ENCODE results near the gene CPA1.

Gene CPA1

DNA sequence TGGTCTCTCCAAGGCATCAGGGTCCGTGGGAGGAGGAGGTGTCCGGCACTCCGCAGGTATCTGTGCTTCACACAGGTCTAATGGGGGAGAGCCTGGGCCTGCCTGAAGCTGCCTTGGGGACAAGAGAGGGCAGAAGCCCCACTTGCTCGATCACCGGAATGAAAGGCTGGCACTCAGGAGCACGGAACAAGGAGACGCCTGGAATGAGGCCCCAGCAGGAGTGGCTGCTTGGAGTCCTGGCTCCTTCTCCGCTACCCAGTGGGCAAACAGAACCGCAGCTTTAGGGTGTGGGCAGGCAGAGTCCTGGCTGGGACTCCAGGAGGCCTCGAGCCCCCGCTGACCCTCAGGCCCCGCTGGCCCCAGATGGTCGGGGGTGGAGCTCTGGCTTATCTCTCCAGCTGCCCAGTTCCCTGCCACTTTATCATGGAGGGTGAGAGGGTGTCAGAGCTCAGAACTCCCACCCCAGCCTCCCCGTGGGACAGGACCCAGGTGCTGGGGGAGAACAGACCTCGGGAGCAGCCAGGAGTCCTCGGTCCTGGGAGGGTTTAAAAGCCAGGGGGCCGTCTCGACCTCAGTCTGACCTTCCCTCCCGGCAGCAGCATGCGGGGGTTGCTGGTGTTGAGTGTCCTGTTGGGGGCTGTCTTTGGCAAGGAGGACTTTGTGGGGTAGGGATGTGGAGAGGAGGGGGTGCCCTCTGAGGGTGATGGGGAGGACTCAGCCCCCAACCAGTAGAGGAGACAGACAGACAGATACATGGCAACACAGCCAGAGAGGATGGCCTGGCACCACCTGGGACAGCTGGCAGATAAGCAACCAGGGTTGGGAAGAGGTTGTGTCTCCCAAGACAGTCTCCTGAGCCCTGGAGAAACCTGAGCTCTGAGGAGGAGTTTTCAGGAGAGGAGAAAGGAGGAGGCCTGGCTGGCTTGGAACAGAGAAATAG, at the start of gene CPA1:
Gene CPA1, plus strand, starts transcription at position 574 of the 940 bp plus-strand sequence. Its CDS starts 27 bp downstream, at position 601.
- no peak for DNase-seq (ENCODE audit: low read depth)

DNA sequence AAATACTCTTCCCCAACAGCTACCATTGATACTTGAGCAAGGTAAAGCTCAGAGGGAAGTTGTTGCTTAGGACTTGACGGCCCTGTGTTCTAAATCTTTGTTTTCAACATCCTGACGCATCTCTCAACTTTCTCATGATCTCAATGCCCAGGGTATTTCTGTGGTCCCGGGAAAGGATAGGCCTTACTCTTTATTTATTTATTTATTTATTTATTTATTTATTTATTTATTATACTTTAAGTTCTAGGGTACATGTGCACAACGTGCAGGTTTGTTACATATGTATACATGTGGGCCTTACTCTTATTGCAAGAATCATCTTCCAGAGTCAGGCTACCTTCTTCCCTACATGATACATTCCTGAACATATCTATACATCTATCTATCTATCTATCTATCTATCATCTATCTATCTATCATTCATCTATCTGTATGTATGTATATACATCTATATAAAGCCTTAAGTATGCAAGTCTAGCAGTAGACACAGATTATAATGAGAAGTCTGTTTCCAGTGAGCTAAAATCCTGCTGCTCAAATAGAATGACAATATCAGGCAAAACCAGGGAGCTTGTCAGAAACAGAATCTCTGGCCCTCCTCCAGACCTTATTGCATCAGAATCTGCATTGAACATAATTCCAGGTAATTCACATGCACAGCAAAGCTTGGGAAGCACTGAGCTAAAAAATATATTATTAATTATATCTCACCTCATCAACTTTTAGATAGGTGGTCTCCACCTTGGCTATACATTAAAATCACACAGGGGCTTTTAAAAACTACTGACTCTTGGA, 47.8 kb upstream of the CPA1 start:
- no peak for DNase-seq (ENCODE audit: low read depth)

DNA sequence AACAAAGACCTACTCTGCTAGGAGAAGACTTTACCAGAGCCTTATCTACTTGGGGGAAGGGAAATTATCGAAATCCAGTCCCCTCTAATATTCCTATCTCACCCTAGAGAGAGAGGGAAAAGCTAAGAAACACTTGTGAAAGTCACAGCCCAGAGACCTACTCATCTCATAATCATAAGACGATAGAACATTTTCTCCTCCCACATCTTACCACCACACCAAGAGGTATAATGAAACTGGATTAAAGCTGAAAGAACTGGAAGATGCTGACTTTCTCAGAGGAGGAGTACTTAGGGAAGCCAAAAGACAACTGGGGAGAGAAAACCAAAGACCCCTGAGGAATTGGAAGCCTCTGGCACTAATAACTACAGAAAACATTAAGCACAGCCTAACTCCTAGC, 46.5 kb upstream of the CPA1 start:
- DNase-seq (ENCODE audit: low read depth), result no peak

DNA sequence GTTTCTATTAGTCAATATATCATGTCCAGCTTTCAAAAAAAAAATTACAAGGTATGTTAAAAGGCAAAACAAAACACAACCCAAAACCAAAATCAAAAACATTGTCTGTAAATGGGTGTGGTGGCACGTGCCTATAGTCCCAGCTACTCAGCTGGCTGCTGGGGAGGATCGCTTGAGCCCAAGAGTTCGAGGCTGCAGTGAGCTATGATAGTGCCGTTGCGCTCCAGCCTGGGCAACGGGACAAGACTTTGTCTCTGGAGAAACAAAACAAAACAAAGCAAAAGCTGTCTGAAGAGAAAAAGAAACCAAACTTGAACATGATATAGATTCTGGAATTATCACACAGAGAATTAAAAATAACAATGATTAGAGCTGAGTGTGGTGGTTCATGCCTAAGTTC, 46.0 kb upstream of the CPA1 start:
- peak; percentile 17 for DNase-seq (ENCODE audit: low read depth)

DNA sequence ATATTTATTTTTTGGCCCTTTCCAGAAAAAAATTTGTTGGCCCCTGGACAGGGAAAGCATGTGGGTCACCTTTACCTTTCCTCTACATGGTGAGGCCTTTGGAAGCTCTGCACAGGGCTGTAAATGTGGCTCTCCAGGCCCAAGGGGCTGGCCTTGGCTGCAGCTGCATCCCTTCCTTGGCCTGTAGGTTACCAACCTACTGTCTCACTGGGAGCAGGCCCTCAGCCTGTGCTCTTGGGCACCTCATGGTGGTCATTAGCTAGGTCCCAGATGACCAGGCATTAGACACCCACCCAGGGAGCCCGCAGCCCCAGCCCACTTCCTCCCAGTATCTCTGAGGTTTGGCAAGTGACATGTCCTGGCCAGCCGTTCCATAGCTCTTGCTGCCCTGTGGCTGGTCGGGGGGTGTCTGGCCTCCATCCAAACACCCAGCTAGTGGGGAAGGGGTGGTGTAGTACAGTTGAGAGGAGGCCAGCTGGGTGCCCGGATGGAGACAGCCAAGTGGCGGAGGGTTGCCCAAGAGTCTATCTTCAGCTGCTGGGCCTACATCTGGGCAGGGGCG, 42.8 kb upstream of the CPA1 start:
- no peak for DNase-seq (ENCODE audit: low read depth)

DNA sequence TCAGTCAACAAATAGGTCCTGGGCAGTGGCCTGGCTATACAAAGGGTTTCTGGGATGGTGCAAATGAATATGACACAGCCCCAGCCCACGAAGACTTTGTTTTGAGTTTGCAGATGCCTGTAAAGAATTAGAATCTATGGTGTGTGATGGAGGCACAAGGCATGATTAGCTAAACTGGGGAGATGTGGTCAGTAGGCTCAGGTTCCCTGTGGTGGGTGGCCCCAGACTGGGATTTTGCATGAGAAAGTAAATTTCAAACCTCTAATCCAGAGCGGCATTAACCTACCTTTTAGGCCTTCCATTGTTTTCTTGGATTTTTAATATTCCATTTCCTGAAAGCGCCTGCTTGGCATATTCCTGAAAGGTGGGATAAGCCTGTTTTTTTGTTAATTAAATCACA, 42.1 kb upstream of the CPA1 start:
- DNase-seq (ENCODE audit: low read depth), result no peak

DNA sequence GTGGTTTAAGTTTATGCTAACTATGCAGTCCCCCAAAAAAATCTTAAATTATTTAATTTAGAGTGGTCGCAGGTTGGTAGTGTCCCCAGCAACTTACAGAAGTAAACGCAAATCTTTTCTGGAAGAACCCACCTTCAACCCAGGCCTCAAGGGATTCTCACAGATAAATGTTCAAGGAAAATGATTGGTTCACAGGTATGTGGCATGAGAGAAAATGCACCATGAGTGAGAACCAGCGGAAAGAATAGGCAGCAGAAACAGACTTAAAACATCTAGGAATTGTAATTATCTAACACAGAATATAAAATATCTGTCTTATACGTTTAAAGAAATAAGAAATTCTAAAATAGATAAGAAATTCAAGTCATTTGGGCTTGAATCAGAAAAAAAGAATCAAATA, 38.4 kb upstream of the CPA1 start:
- DNase-seq (ENCODE audit: low read depth), result no peak

DNA sequence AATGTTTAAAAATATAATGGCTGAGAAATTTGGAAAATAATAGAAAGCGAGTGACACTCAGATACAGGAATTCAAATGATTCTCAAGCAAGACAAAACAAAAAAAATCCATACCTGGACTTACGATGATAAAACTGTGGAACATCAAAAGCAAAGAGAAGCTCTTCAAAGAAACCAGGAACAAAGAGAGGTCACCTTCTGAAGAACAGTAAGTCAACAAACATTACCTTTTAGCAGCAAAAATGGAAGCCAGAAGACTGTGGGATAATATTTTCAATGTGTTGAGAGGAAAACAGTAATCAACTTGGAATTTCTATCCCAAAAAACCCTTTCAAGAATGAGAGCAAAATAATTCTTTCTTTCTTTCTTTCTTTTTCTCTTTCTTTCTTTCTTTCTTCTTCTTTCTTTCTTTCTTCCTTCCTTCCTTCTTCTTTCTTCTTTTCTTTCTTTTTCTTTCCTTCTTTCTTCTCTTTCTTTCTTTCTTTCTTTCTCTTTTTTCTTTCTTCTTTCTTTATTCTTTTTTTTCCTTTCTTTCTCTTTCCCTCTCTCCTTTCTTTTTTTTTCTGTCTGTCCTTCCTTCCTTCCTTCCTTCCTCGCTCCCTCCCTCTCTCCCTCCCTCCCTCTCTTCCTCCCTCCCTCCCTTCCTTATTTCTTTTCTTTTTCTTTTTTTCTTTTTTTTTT, 37.5 kb upstream of the CPA1 start:
- no peak for DNase-seq (ENCODE audit: low read depth)

DNA sequence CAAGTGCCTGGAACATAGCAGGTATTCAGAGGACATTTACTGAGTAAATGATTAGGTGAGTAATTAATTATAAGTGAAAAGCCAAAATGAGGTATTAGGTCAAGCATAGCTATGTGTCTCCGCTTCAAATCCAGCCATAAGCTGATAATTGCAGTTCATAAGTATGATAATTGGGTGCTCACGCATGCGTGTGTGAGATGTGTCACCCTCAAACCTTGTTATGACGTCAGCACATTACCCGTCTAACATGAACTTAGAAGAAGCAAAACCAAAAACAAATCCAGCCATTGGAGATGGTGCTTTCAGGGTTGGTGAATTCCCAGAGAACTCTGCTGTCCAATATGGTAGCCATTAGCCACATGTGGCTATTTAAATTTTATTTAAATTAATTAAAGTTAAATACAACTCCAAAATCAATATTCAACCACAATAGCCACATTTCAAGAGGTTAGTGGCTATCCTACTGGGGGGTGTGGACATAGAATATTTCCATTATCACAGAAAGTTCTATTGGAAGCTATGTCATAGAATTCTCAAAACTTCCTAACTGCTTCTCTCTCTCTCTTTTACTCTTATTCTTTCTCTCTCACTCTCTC, 35.9 kb upstream of the CPA1 start, which contains the start of gene CPA5:
Gene CPA5, plus strand, starts transcription at position 546 of the 596 bp plus-strand sequence. CDS start 1,670 bp downstream, outside the sequence.
- no peak for DNase-seq (ENCODE audit: low read depth)

DNA sequence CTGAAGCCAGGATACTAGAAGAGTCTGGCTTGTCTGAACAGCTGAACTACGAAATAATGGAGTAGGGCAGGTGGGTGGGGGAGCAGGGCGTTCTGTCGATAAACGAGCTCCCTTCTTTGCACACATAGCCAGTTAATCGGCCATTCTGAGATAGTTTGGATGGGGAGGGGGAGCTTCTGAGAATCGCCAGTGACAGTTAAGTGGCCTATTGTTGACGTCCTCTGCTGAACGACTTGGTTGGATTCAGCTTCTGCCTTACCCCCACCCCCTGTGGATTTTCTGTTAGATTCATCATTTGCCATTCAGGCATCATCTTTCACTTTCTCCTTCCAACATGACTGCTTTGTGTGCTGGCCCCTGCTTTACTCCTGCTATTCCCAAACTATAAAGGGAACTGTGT, 35.2 kb upstream of the CPA1 start:
- DNase-seq (ENCODE audit: low read depth), result no peak

DNA sequence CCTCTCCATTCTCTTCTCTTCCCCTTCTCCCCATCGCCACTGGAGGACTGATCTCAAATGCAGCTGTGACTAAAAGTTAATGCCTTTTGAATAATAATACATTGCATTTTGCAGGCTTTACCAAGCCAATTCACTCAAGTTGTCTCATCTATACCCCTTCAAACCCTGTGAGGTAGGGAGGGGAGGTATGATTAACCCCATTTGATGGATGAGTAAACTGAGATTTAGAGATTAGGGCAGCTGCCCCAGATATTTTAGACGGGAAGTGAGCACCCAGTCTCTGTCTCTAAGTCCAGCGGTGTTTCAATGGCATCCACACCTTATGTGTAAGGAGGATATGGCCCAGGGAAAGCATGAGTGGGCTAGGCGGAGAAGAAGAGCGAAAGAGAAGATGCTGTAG, 34.6 kb upstream of the CPA1 start:
- no peak for DNase-seq (ENCODE audit: low read depth)

DNA sequence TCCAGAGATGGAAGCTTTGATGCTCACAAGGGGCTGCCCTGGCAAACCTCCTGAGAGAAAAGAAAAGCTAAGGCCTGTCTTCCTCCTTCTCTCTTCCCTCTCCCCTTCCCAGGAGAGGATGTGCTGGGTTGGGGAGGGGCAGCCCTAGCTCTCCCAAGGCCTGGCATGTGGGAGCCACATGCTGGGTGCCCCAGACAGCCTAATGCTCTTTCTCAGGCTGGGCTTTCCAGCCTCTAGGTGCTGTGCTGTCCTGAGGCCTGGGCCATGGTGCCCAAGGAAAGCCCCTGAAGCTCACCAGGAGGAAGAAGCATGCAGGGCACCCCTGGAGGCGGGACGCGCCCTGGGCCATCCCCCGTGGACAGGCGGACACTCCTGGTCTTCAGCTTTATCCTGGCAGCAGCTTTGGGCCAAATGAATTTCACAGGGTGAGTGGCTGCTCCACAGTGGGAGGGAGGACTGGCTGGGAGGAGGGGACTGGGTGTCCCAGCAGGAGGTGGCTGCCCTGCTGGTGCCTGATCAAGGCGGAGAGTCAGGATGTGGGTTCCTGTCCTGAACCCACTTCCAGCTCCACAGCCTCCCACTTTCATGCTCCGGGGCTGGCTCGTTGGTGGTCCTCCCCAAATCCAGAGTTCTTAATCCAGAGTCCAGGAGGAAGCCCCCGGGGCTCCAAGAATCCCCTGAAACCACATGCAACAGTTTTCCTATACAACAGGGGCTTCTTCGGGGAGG, 34.0 kb upstream of the CPA1 start:
- no peak for DNase-seq (ENCODE audit: low read depth)

DNA sequence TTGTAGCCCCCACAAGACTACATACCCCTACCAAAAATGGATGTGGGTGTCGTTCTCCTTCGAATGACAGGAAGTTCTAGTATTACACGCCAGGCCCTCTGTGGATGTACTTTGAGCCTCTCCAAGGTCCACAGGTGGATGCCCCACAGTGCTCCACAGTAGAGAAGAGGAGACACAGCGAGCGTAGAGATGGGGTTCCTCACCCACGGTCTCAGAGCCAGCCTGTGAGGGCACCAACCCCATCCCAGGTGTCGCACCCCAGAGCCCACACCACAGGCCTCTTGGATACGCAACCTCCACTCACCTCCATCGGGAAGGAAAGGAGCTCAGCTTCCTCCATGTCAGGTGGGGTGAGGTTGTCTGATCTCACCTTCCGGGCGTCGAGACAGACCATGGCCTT, 33.4 kb upstream of the CPA1 start:
- DNase-seq (ENCODE audit: low read depth), result no peak

DNA sequence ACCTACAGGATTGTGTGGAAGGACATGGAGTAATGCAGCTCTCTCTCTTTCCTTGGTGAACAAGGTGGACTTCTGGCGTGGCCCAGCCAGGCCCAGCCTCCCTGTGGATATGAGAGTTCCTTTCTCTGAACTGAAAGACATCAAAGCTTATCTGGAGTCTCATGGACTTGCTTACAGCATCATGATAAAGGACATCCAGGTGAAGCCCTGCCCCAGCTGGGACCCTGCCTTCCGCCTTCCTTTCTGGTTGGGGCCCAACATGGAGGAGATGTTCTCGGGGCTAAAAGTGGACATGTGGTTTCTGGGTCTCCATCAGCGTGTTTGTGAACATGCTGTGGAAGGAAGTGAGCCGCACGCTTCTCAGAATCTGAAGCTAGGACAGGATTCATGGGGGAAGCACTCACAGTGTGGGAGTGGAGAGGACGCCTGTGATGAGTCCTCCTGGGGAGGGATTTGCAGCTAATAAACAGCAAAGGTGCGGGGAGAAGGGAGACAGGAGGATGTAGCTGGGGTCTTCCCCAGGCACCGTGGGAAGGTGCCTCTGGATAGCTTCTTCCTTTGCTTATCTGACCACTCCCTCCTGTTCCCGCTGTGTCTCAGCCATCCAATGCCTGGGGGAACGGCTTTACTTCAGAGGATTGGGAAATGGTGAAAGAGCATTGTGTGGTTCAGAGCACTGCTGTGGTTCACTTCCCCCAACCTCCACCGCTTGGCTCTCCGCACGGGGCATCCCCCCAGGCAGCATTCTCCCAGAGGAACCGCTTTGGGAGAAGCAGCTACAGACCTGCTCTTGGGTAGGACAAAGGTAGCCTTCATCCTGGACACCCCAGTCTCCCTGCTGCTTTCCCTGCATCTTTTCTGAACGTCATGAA, 30.1 kb upstream of the CPA1 start:
- DNase-seq (ENCODE audit: low read depth), result no peak

DNA sequence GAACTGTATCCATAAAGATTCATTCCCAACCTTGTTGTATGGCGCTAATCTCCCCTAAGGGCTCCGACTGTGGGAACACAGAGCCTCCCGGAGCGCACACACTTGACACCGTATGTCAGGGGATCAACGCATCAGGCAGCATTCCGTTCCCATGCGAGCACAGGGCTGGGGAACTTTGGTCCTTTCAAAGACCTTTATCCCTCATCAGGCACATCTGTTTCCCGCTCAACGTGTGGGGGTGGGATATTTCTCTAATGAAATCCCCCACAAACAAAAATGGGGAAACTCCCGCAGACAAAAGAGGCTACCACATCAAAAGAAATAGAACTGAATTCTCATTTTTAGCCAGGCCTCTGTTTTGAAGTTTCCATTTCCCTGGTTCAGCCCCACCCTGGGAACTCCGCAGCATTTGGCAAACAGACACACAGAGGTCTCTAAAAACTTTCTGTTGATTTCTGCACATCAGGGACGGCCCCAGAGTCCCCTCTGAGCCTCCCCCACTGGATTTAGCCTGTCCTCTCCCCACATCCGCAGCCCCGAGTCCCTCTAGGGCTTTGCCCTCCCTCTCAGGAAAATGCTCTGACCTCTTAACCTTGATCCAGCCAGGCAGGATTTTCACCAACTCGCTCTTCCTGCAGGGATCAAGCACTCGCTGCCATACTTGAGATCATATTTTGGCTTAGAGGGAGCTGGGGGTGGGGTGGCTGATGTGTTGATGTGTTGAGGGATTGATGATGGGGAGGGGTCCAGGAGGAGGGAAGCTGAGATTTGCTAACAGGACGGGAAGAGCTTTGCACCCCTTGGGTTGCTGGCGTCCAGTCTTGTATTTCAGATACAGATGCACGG, 29.1 kb upstream of the CPA1 start:
- DNase-seq (ENCODE audit: low read depth), result no peak

DNA sequence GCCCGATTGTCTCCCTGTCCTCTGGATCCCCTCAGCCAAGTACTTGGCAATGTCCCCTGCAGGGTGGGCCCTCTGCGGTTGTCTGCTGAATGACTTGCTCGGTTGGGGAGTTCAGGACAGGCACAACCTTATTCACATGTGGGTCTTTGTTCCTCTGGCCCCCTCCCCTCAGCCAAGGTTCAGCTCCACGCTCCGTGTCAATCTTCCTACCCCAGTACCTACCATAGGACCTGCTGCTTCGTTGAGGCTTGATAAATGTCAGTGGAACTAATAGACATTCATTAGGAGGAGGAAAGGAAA, 28.6 kb upstream of the CPA1 start:
- DNase-seq (ENCODE audit: low read depth), result no peak

DNA sequence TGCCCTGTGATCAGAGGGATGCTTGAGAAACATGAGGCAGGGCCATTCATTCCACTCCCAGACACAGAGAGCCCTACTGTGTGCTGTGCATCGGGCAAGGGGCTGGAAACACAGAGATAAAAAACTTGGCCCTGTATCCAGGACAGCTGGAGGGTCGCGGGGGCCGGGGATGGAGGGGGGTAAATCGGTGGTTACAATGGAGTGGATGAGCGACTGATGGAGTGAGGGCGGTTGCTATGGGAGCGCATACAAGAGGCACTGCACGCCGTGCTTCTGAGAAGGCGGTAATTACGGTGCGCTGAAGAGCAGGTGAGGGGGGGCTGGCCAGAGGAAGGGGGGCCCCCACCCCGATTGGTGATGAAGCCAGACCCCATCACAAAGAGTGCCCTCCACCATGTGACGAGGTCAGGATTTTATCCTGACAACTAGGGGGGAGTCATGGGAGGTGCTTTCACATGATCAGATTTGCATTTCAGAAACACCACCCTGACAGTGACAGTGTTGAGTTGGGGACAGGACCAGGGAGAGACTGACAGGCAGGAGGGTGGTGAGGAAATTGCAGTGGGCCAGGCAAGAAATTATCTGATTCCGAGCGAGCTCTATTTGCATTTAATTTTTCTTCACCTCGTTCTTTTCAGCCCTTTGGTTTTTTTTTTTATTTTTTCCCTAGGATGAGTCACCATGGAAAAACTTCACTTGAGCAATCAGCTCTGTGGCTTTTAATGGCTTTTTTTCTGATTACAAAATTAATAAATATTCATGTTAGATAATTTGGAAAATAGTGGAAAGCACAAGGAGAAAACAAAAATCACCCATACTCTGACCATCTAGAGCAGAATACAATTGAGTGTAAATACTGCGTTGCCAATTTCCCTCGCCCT, 27.9 kb upstream of the CPA1 start:
- peak; percentile 42 for DNase-seq (ENCODE audit: low read depth)

DNA sequence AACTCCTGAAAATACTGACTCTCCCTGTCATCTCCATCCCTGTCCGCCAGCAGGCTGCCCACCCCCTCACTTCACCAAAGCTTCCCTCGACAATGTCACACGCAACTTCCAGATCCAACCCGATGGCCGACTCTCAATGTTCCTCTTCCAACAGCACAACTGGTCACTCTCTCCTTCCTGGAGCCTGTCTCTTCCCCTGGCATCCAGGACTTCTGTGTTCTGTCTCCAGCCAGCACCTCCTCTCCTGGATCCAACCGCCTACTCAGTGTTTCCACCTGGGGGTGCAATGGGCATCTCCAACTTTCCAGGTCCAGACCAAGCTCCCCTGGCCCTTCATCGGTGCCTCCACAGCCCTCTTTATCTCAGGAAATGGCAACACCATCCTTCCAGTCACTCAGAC, 27.1 kb upstream of the CPA1 start:
- DNase-seq (ENCODE audit: low read depth), result no peak

Measured in GM04503 (cell line).